ENCODE measurements around the gene RPL22L1. TPM values are rescaled to one million over a fixed set of nuclear protein-coding genes. Genes with fewer than 3 reads are reported as not detected.

RPL22L1 gene
- total RNA-seq, 2 experiments from 2014 or later, result 51.7 to 58.9 TPM

GRCh38 chr3:170868577-170869238 is 1.3 kb downstream of the RPL22L1 start:
- DNase-seq (ENCODE audit: low spot score), result no peak
- H3K9me3 ChIP-seq (ENCODE audit: low read length), result no peaks in the 10 kb centered on the region
- no peak overlapping the region for H2AFZ ChIP-seq (ENCODE audit: low read length)
- peaks cover 27% of the 10 kb centered on the region for H3K4me1 ChIP-seq (ENCODE audit: insufficient read depth, low read length, poor library complexity, severe bottlenecking)
- no peak for TF ChIP-seq EZH2phosphoT487 (IDR thresholded peaks at IDR 0.05; ENCODE audit: borderline replicate concordance, low read depth, low read length)
- TF ChIP-seq CTCF (conservative IDR thresholded peaks at IDR 0.05; ENCODE audit: low read length), result no peak
- intact Hi-C loops (cut with micrococcal nuclease; ENCODE audit: unreplicated experiment), result loop anchor here (5.0 kb wide), 2 partner anchors 236 to 511 kb away; partner anchors contain the start of gene SKIL
- peaks cover 14% of the 10 kb centered on the region for H4K20me1 ChIP-seq (ENCODE audit: insufficient read depth, low read length)
- H3K4me3 ChIP-seq (ENCODE audit: low read depth, low read length, poor library complexity, severe bottlenecking), result peak overlapping the region; percentile 97
- POLR2A ChIA-PET, result interaction anchor here (0.6 to 1.6 kb wide), 13 partner anchors 8 to 1596 kb away, joined by 3 to 17 read pairs (median 4); partner anchors contain the start of gene EIF5A2
- BruUV-seq (replicated peaks), result no TSS peak
- H3K9me2 ChIP-seq (ENCODE audit: insufficient read depth, low read length), result no peaks in the 10 kb centered on the region
- CTCF ChIA-PET (ENCODE audit: unreplicated experiment), result interaction anchor here (0.7 kb wide), 1 partner anchor 512 kb away, joined by 3 read pairs; no protein-coding TSS in a partner anchor
- peaks cover 41% of the 10 kb centered on the region for H3K79me2 ChIP-seq (ENCODE audit: insufficient read depth, low read depth, low read length)
- H3K36me3 ChIP-seq (ENCODE audit: insufficient read depth, low read length), result peaks cover 55% of the 10 kb centered on the region
- H3K27ac ChIP-seq (ENCODE audit: low read depth, low read length, poor library complexity, severe bottlenecking), result peak overlapping the region; percentile 90
- peak overlapping the region; percentile 73 for H3K4me2 ChIP-seq (ENCODE audit: low read length)

- no TSS peak for BruUV-seq (replicated peaks)
- Histone ChIP-seq H2AFZ (ENCODE audit: low read length) (no peak overlapping the region), H3K36me3 (ENCODE audit: insufficient read depth, low read length) (peaks cover 55% of the 10 kb centered on the region), H3K79me2 (ENCODE audit: insufficient read depth, low read depth, low read length) (peaks cover 41% of the 10 kb centered on the region), H4K20me1 (ENCODE audit: insufficient read depth, low read length) (peaks cover 14% of the 10 kb centered on the region), H3K4me1 (ENCODE audit: insufficient read depth, low read length, poor library complexity, severe bottlenecking) (peaks cover 27% of the 10 kb centered on the region), H3K9me2 (ENCODE audit: insufficient read depth, low read length) (no peaks in the 10 kb centered on the region), H3K27ac (ENCODE audit: low read depth, low read length, poor library complexity, severe bottlenecking) (peak overlapping the region; percentile 90), H3K4me3 (ENCODE audit: low read depth, low read length, poor library complexity, severe bottlenecking) (peak overlapping the region; percentile 97), H3K9me3 (ENCODE audit: low read length) (no peaks in the 10 kb centered on the region), H3K4me2 (ENCODE audit: low read length) (peak overlapping the region; percentile 73)
- DNase-seq (ENCODE audit: low spot score), result peak; percentile 82
- CTCF ChIA-PET (ENCODE audit: unreplicated experiment), result no interaction called here
- POLR2A ChIA-PET, result interaction anchor here (0.6 to 2.5 kb wide), 7 partner anchors 10 to 1095 kb away, joined by 3 to 19 read pairs (median 5); partner anchors contain the start of gene EIF5A2
- TF ChIP-seq CTCF (conservative IDR thresholded peaks at IDR 0.05; ENCODE audit: low read length) (no peak), EZH2phosphoT487 (IDR thresholded peaks at IDR 0.05; ENCODE audit: borderline replicate concordance, low read depth, low read length) (no peak)
- intact Hi-C loops (cut with micrococcal nuclease; ENCODE audit: unreplicated experiment), result loop anchor here (5.0 kb wide), 2 partner anchors 235 to 510 kb away; partner anchors contain the start of gene SKIL
Measured at GRCh38 chr3:170867143-170867937, 2.7 kb downstream of the RPL22L1 start.
